NT2/D1 (cell line): ENCODE measurements around the gene ENDOV.

Experiments
- DNase-seq: peaks from one replicate; pipeline ENCODE4 v3.0.0-alpha.2; 2011; ENCODE audit warnings: low read depth, low spot score
- H3K27me3 ChIP-seq: 2 replicates; pipeline ENCODE4 v1.6.0; 2011; ENCODE audit warnings: mild to moderate bottlenecking; ENCODE audit not compliant: insufficient read length, insufficient read depth
- H3K36me3 ChIP-seq: 2 replicates; pipeline ENCODE4 v1.6.1; 2011; ENCODE audit warnings: mild to moderate bottlenecking, low read length, mixed read lengths; ENCODE audit not compliant: insufficient read depth, insufficient read length
- H3K4me1 ChIP-seq: 2 replicates; pipeline ENCODE4 v1.5.1; 2011; ENCODE audit not compliant: insufficient read depth, insufficient read length
- H3K4me3 ChIP-seq: 2 replicates; pipeline ENCODE4 v1.5.1; 2011; ENCODE audit warnings: low read depth; ENCODE audit not compliant: insufficient read length
- H3K9ac ChIP-seq: 2 replicates; pipeline ENCODE4 v1.6.0; 2011; ENCODE audit warnings: low read depth; ENCODE audit not compliant: insufficient read length
- H3K9me3 ChIP-seq: 2 replicates; pipeline ENCODE4 v1.5.1; 2011; ENCODE audit warnings: mild to moderate bottlenecking, low read length; ENCODE audit not compliant: insufficient read depth
- SUZ12 ChIP-seq: IDR thresholded peaks from 2 replicates; pipeline ENCODE4 v1.6.1; 2011; ENCODE audit not compliant: insufficient read length, insufficient read depth; ENCODE audit errors: extremely low read depth
- YY1 ChIP-seq: IDR thresholded peaks from 2 replicates; pipeline ENCODE4 v1.6.1; 2011; ENCODE audit not compliant: insufficient read length, insufficient read depth
- ZNF274 ChIP-seq: IDR thresholded peaks from 2 replicates; pipeline ENCODE4 v1.6.1; 2011; ENCODE audit warnings: mild to moderate bottlenecking, low read depth, low read length

ENDOV gene

GRCh38 chr17:80453998-80454556 lies 39.1 kb downstream of the ENDOV start:
- peak overlapping the region; percentile 99 for H3K4me3 ChIP-seq
- no peaks in the 10 kb centered on the region for H3K36me3 ChIP-seq
- peak overlapping the region; percentile 99 for H3K9ac ChIP-seq
- DNase-seq: no peak
- H3K4me1 ChIP-seq: peaks cover 3% of the 10 kb centered on the region
- H3K27me3 ChIP-seq: peaks cover 13% of the 10 kb centered on the region
- TF ChIP-seq SUZ12 (no peak), YY1 (no peak), ZNF274 (no peak)
- no peaks in the 10 kb centered on the region for H3K9me3 ChIP-seq

DNA sequence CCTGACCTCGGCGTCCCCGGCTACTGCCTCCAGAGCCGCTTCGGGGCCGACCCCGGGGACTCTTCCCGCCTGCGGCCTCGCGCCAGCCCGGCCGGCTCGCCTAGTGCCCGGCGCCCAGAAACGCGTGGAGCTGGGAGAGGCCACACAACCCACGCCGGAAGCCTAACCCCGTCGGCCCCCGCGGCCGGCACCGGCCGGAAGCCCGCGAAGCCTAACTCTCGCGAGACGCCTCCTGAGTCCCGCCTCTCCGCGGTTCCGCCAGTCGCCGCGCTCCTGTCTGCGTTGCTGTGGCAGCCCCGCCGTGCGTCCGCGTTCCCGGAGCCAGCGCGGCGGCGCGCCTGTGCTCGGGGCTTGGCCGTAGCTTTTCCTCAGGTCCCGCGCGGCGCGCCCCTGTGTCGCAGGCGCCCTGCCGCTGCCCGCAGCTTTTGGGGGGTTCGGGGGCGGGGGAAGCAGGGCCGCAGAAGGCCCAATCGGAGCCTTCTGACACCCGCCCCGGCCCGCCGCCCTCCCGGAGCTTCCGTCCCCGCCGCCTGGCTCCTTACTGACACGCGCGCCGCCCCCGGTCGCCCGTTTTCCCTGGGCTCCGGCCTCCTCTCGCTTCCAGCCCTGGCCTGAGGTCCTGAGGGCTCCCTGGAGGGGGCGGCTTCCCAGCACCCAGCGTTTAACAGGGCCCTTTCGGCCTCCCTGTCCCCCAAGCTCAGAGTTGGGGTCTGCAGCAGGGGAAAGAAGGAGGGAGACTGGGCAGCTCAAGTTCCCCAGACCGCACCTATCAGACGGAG lies 39.8 kb downstream of the ENDOV start:
- Histone ChIP-seq H3K9ac (peak overlapping the region; percentile 99), H3K4me3 (peak overlapping the region; percentile 99), H3K9me3 (no peaks in the 10 kb centered on the region), H3K4me1 (peaks cover 3% of the 10 kb centered on the region), H3K36me3 (no peaks in the 10 kb centered on the region), H3K27me3 (peaks cover 13% of the 10 kb centered on the region)
- peak; percentile 92 for DNase-seq
- no peak for TF ChIP-seq YY1
- no peak for TF ChIP-seq ZNF274
- no peak for TF ChIP-seq SUZ12

- no peaks in the 10 kb centered on the region for H3K9me3 ChIP-seq
- H3K27me3 ChIP-seq: peaks cover 13% of the 10 kb centered on the region
- no peaks in the 10 kb centered on the region for H3K36me3 ChIP-seq
- TF ChIP-seq ZNF274 (no peak), YY1 (no peak), SUZ12 (no peak)
- H3K4me3 ChIP-seq: peak overlapping the region; percentile 99
- H3K4me1 ChIP-seq: peaks cover 3% of the 10 kb centered on the region
- DNase-seq: peak; percentile 36
- H3K9ac ChIP-seq: peak overlapping the region; percentile 99
Observed at GRCh38 chr17:80455336-80455710, 40.4 kb downstream of the ENDOV start.

DNA sequence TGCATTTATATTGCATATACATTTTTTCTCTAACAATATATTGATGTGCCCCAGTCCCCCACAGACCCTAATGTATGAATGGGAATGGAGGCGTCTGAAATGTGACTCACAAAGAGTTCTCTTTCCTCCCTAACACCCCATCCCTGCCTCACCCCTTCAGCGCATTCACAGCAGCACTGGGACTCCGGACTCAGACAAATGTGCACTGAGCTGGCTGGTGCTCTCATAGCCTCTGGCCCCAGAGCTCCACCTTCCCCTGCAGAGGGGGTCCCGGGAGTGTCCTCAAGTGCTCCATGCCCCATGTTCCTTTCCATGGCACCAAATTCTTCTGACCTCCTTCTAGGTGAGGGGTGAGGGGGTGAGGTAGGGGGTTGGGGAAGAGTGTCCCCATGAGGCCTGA lies 40.8 kb downstream of the ENDOV start:
- no peak for TF ChIP-seq YY1
- TF ChIP-seq ZNF274: no peak
- TF ChIP-seq SUZ12: no peak
- no peak overlapping the region for H3K4me3 ChIP-seq
- no peak for DNase-seq
- H3K27me3 ChIP-seq: peaks cover 13% of the 10 kb centered on the region
- no peaks in the 10 kb centered on the region for H3K36me3 ChIP-seq
- no peaks in the 10 kb centered on the region for H3K9me3 ChIP-seq
- no peak overlapping the region for H3K9ac ChIP-seq
- peaks cover 3% of the 10 kb centered on the region for H3K4me1 ChIP-seq

- no peak overlapping the region for H3K9ac ChIP-seq
- DNase-seq: no peak
- no peak for TF ChIP-seq YY1
- no peak for TF ChIP-seq SUZ12
- TF ChIP-seq ZNF274: no peak
- peaks cover 13% of the 10 kb centered on the region for H3K27me3 ChIP-seq
- peaks cover 2% of the 10 kb centered on the region for H3K4me1 ChIP-seq
- H3K4me3 ChIP-seq: no peak overlapping the region
- no peaks in the 10 kb centered on the region for H3K9me3 ChIP-seq
- no peaks in the 10 kb centered on the region for H3K36me3 ChIP-seq
Observed at GRCh38 chr17:80456465-80457235, 41.7 kb downstream of the ENDOV start.

DNA sequence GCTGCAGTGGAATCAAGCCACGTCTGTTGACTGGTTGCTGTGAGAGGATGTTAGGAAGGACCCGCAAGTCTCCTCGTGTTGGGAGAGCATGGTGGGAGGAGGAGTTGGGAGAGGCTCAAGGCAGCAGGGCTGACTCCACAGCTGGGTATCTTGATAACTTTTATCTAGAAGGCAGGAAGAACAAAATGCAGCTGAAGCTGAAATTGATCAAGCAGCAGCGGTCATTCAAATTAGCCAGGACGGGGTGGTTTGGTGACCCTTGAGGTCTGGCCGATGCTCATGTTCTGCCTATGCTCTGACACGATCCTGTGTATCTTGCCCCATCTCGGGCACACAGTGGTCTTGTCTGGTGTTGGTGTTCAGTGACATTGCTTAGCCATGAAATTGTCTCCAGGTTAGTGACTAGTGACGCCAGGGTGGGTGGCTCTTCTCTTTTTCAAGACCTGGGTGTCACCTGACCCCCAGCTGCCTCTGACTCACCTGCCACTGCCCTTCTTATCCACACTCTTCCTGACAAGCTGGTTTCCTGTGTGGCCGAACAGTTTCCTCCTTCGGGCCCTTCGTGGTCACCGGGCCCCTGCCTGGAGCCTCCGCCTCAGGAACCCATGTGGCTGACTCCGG lies 42.4 kb downstream of the ENDOV start:
- Histone ChIP-seq H3K36me3 (no peaks in the 10 kb centered on the region), H3K9ac (no peak overlapping the region), H3K4me1 (peaks cover 2% of the 10 kb centered on the region), H3K27me3 (peaks cover 13% of the 10 kb centered on the region), H3K9me3 (no peaks in the 10 kb centered on the region), H3K4me3 (no peak overlapping the region)
- no peak for DNase-seq
- no peak for TF ChIP-seq SUZ12

- H3K9ac ChIP-seq: no peak overlapping the region
- H3K4me1 ChIP-seq: peaks cover 2% of the 10 kb centered on the region
Observed at GRCh38 chr17:80458016-80458415, 43.0 kb downstream of the ENDOV start.

More at GRCh38 chr17:80458016-80458415, 43.0 kb downstream of the ENDOV start:
- TF ChIP-seq SUZ12 (no peak), YY1 (no peak), ZNF274 (no peak)
- H3K27me3 ChIP-seq: peaks cover 13% of the 10 kb centered on the region
- no peak for DNase-seq
- H3K9me3 ChIP-seq: no peaks in the 10 kb centered on the region
- H3K36me3 ChIP-seq: no peaks in the 10 kb centered on the region
- H3K4me3 ChIP-seq: no peak overlapping the region
